Smooth muscle cell of trachea (primary cell): ENCODE results near the gene ZNF816. TPM values are rescaled to one million over a fixed set of nuclear protein-coding genes. Genes with fewer than 3 reads are reported as not detected.

Experiments
- total RNA-seq: library from RNA; depleted of rRNA; stranded (reverse); fragments of >200 nt; gene quantifications from 2 replicates; pipeline ENCODE4 v1.2.1, GENCODE V29; 2014

Gene ZNF816
- 11.1 and 12.9 TPM in 2 replicates for total RNA-seq

GRCh38 chr19:52962394-52963246, at the start of gene ZNF816:
Gene ZNF816, minus strand, starts transcription at chr19:52962881. Its CDS starts 6,792 bp downstream, at chr19:52956089.

GRCh38 chr19:52922841-52923777, 39.6 kb downstream of the ZNF816 start, which contains the start of gene ZNF888:
Gene ZNF888, minus strand, starts transcription at chr19:52923428. Its CDS starts 5,555 bp downstream, at chr19:52917873.

Other genes with a start within 250 kb of the ZNF816 start
- gene ZNF611, start 227.8 kb downstream of the ZNF816 start, total RNA-seq = 15.4 and 16.9 TPM in 2 replicates
- gene ZNF600, start 176.1 kb downstream of the ZNF816 start, total RNA-seq = 3.3 and 4.7 TPM in 2 replicates
- gene ZNF28, start 141.2 kb downstream of the ZNF816 start, total RNA-seq = 8.7 and 14.4 TPM in 2 replicates
- 15.7 and 19.4 TPM in 2 replicates for gene ZNF468, start 105.3 kb downstream of the ZNF816 start, total RNA-seq
- gene ZNF320, start 65.2 kb downstream of the ZNF816 start, total RNA-seq = 14.8 and 16.2 TPM in 2 replicates
- gene ZNF888, start 39.5 kb downstream of the ZNF816 start, total RNA-seq = 2.6 and 8.9 TPM in 2 replicates
- gene ERVV-1, start 51.0 kb upstream of the ZNF816 start, total RNA-seq = not detected in 2 replicates
- gene ERVV-2, start 81.9 kb upstream of the ZNF816 start, total RNA-seq = not detected in 2 replicates
- gene ZNF160, start 140.5 kb upstream of the ZNF816 start, total RNA-seq = 29.2 and 37.7 TPM in 2 replicates
- gene ZNF415, start 170.0 kb upstream of the ZNF816 start, total RNA-seq = 4.8 and 15.2 TPM in 2 replicates
- gene ZNF347, start 196.2 kb upstream of the ZNF816 start, total RNA-seq = 8.3 and 10.6 TPM in 2 replicates
- gene ZNF665, start 230.5 kb upstream of the ZNF816 start, total RNA-seq = 4.8 and 7.4 TPM in 2 replicates